Lower lobe of right lung (tissue), 2 donors: ENCODE measurements around the gene CALD1. TPM values are rescaled to one million over a fixed set of nuclear protein-coding genes. Genes with fewer than 3 reads are reported as not detected.

ENCODE experiments used
- ATAC-seq, 2 donors: fragments of 200-7000 bp; cut with Tn5 transposase; one replicate each; pipeline ENCODE4 v1.9.1; 2020 to 2022; ENCODE audit warnings: mild to moderate bottlenecking in 2 of 2, moderate library complexity in 2 of 2
- DNase-seq: peaks from one replicate; pipeline ENCODE4 v3.0.0-alpha.2; 2020
- H3K27ac ChIP-seq: fragments of 200-600 bp; one replicate; pipeline ENCODE4 v1.8.0; 2022
- H3K27me3 ChIP-seq: fragments of 200-600 bp; one replicate; pipeline ENCODE4 v1.8.0; 2022; ENCODE audit warnings: low read depth
- H3K36me3 ChIP-seq: fragments of 200-600 bp; one replicate; pipeline ENCODE4 v1.8.0; 2022; ENCODE audit warnings: mild to moderate bottlenecking
- H3K4me1 ChIP-seq: fragments of 200-600 bp; one replicate; pipeline ENCODE4 v1.8.0; 2022
- H3K4me3 ChIP-seq: fragments of 200-600 bp; one replicate; pipeline ENCODE4 v1.8.0; 2022; ENCODE audit warnings: mild to moderate bottlenecking
- H3K9me3 ChIP-seq: fragments of 200-600 bp; one replicate; pipeline ENCODE4 v1.8.0; 2022
- CTCF ChIP-seq: fragments of 200-600 bp; IDR thresholded peaks from one replicate; pipeline ENCODE4 v1.8.0; 2022; ENCODE audit warnings: antibody characterized with exemption, mild to moderate bottlenecking
- intact Hi-C: fragments of 100-400 bp; cut with DNase I; formaldehyde crosslinking; loops from one replicate; pipeline ENCODE4 v1.11.0; 2022
- total RNA-seq: library from RNA; stranded (reverse); fragmentation: NEBNext Ultra II Directional; extraction: Animal tissue kit (Norgen Biotek cat#: 25700); gene quantifications from one replicate; pipeline ENCODE4 v1.2.1, GENCODE V29; 2021
- donor health status: DM: no; HTN: yes; CAD: no; lungs with severe emphysema.

CALD1 gene
- total RNA-seq, 1 donor from 2014 or later = 140 TPM

DNA sequence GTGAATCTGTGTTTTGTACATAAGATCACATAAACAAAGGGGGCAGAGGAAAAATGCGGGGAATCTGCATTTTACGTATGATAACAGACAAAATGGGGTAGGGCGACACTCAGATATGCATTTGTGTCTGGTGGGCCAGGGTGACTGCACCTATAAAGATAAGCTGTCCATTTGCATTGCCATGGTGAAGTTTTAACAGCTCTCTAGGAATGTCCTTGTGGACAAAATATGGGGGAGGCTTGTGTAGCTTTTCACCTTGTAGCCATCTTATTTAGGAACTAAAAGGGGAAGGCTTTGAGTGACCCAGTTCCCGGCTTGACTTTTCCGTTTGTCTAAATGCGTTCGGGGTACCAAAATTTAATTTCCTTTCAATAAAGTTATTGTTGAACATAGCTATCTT is 114.5 kb downstream of the CALD1 start:
- Histone ChIP-seq H3K4me3 (no peak overlapping the region), H3K9me3 (peaks cover 13% of the 10 kb centered on the region), H3K27ac (no peak overlapping the region), H3K36me3 (no peaks in the 10 kb centered on the region), H3K4me1 (peaks cover 13% of the 10 kb centered on the region), H3K27me3 (peaks cover 5% of the 10 kb centered on the region)
- DNase-seq (no peak), ATAC-seq (no peak)
- intact Hi-C loops = no loop called here
- TF ChIP-seq CTCF = no peak

DNA sequence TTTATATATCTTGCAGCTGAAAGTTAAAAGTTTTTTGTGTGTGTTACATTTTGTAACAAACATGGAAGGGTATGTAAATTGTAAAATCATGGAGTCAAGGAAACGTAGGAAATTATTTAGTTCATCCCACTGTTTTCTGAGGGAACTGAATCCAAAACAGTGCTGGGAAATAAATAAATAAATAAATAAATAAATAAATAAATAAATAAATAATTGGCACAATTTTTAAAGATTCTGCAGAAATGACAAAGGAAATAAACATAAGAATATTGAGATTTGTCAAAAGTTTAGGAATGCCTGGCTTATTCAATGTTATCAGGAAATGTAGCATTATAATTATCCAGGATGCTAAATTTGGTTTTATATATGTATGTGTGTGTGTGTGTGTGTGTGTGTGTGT is 115.5 kb downstream of the CALD1 start:
- ATAC-seq = no peak
- no peaks in the 10 kb centered on the region for H3K36me3 ChIP-seq
- H3K27me3 ChIP-seq = peaks cover 5% of the 10 kb centered on the region
- no peak overlapping the region for H3K4me3 ChIP-seq
- intact Hi-C loops = no loop called here
- no peak for TF ChIP-seq CTCF
- no peak overlapping the region for H3K27ac ChIP-seq
- H3K4me1 ChIP-seq = peaks cover 17% of the 10 kb centered on the region
- DNase-seq = no peak
- H3K9me3 ChIP-seq = peaks cover 13% of the 10 kb centered on the region

GRCh38 chr7:134896073-134896472 is 116.6 kb downstream of the CALD1 start:
- no peaks in the 10 kb centered on the region for H3K36me3 ChIP-seq
- peaks cover 13% of the 10 kb centered on the region for H3K9me3 ChIP-seq
- intact Hi-C loops = no loop called here
- H3K4me1 ChIP-seq = peaks cover 11% of the 10 kb centered on the region
- TF ChIP-seq CTCF = no peak
- no peak overlapping the region for H3K4me3 ChIP-seq
- no peak for ATAC-seq
- DNase-seq = no peak
- no peak overlapping the region for H3K27ac ChIP-seq
- H3K27me3 ChIP-seq = peaks cover 5% of the 10 kb centered on the region

DNA sequence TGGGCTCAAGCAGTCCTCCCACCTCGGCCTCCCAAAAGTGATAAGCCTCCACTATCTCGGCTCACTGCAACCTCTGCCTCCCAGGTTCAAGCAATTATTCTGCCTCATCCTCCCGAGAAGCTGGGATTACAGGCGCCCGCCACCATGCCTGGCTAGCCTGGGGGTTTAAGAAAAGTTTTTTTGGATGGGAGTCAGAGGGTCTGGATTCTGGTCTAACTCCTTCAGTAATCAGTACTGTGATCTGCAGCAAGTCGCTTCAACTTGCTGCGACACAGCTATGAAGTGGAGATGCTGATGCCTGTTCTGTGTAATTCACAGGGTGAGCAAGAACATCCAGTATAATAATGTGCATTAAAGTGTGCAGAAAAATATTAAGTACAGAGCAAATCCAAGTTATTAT is 118.5 kb downstream of the CALD1 start:
- peaks cover 13% of the 10 kb centered on the region for H3K9me3 ChIP-seq
- no peaks in the 10 kb centered on the region for H3K27me3 ChIP-seq
- ATAC-seq (no peak), DNase-seq (no peak)
- TF ChIP-seq CTCF = no peak
- H3K27ac ChIP-seq = no peak overlapping the region
- intact Hi-C loops = no loop called here
- H3K4me3 ChIP-seq = no peak overlapping the region
- H3K4me1 ChIP-seq = peaks cover 14% of the 10 kb centered on the region
- H3K36me3 ChIP-seq = no peaks in the 10 kb centered on the region

DNA sequence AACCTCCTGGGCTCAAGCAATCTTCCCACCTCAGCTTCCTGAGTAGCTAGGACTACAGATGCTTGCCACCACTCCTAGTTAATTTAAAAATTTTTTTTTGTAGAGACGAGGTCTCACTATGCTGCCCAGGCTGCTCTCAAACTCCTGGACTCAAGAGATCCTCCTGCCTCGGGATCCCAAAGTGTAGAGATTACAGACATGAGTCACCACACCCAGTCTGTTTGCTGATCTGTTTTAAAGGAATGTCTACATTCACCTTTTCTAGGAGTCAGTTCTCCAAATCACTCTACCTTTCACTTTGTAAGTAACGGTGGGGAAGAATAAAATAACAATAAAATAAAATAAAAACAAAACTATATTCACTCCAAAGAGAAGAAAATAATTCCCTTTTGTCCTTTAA is 120.3 kb downstream of the CALD1 start:
- Histone ChIP-seq H3K4me1 (peaks cover 14% of the 10 kb centered on the region), H3K27ac (no peak overlapping the region), H3K36me3 (no peaks in the 10 kb centered on the region), H3K9me3 (peaks cover 13% of the 10 kb centered on the region), H3K4me3 (no peak overlapping the region), H3K27me3 (no peaks in the 10 kb centered on the region)
- DNase-seq = no peak
- no peak for TF ChIP-seq CTCF
- intact Hi-C loops = no loop called here
- ATAC-seq = peak in 1 of 2 donors; percentile 50
